Spleen (tissue), 7 donors: ENCODE results near the gene HYAL2.

Experiments
- CTCF ChIP-seq, 11 experiments: fragments of 200-600 bp in 7 of 11; fragments of 450-650 bp in 4 of 11; sonication (generic) in 4 of 11; IDR thresholded peaks in 8 of 11; conservative IDR thresholded peaks in 3 of 11; 1 replicate in 7 of 11; 2 replicates in 4 of 11; pipeline versions ENCODE4 v1.4.0 to v1.8.0; 2016 to 2021; ENCODE audit warnings: antibody characterized with exemption in 11 of 11, inconsistent platforms in 4 of 11, mild to moderate bottlenecking in 1 of 11
- POLR2A ChIP-seq, 3 donors: fragments of 450-650 bp; IDR thresholded peaks; one replicate each; pipeline ENCODE4 v1.5.1; 2017; ENCODE audit warnings: antibody characterized with exemption in 3 of 3, mild to moderate bottlenecking in 1 of 3
- POLR2AphosphoS5 ChIP-seq, 3 donors: sonication (generic); formaldehyde crosslinking; IDR thresholded peaks; one replicate each; pipeline ENCODE4 v1.5.1; 2017; ENCODE audit warnings: antibody characterized with exemption in 3 of 3
- donor health status: DM: no; HTN: no; CAD: no; lungs with moderate emphysema.
- donor health status: DM: no; HTN: no; CAD: no.
- donor health status: DM: no; HTN: no; CAD: no.

DNA sequence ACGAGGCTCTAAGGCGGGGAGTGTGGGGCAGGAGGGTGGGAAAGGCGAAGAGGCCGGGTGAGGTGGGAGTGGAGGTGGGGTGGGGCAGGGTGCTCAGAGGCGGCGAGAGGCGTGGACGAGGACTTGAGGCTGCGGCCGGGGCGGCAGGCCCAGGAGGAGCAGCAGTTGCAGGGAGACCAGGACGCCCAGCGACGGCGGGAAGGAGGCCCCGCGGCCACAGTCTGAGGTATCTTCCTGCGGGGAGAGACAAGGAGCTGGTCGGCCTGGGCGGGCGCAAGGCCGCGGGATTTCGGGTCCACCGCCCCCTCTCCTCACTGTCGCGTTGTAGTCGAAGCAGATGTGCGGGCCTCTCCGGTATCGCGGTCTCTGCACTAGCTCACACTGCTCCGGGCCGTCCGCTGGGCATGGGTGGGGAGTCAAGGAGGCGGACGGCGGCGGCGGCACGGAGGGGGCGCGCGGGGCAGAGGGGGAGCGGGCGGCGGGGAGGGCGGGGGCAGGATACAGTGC, 42.1 kb upstream of the HYAL2 start:
- no peak for TF ChIP-seq CTCF (IDR thresholded peaks at IDR 0.05 in 8 of 11, conservative IDR thresholded peaks at IDR 0.05 in 3 of 11)
- TF ChIP-seq POLR2A (IDR thresholded peaks at IDR 0.05), result no peak
- no peak for TF ChIP-seq POLR2AphosphoS5 (IDR thresholded peaks at IDR 0.05)
